ENCODE results near the gene XIST. TPM values are rescaled to one million over a fixed set of nuclear protein-coding genes. Genes with fewer than 3 reads are reported as not detected.

XIST gene
- polyA plus RNA-seq, 1 donor (not counting 4 experiments of a cell fraction or from before 2014, with no cell fraction given) = 199 TPM

- H3K36me3 ChIP-seq (ENCODE audit: control insufficient read depth in 2 of 2, extremely low read depth in 1 of 2, insufficient read depth in 2 of 2, low read length in 2 of 2) = no peaks in the 10 kb centered on the region
- no peaks in the 10 kb centered on the region for H3K27me3 ChIP-seq (ENCODE audit: control insufficient read depth, extremely low read depth, insufficient read depth, low read length)
- FAIRE-seq (no peak), DNase-seq (ENCODE audit: low read depth, low spot score) (no peak)
- no peak overlapping the region for H3K27ac ChIP-seq (ENCODE audit: control insufficient read depth, insufficient read depth, low read length)
- no peak overlapping the region for H3K4me3 ChIP-seq (ENCODE audit: control insufficient read depth in 2 of 3, extremely low read depth in 1 of 3, insufficient read depth in 2 of 3, low read depth in 1 of 3, low read length in 3 of 3)
- H3K9me1 ChIP-seq (ENCODE audit: control insufficient read depth, extremely low read depth, insufficient read depth, low read length) = no peaks in the 10 kb centered on the region
- H3K4me1 ChIP-seq (ENCODE audit: control insufficient read depth, extremely low read depth, insufficient read depth, low read length) = no peaks in the 10 kb centered on the region
- H4K20me1 ChIP-seq (ENCODE audit: control insufficient read depth, extremely low read depth, insufficient read depth, low read length) = no peaks in the 10 kb centered on the region
- no peak overlapping the region for H3K4me2 ChIP-seq (ENCODE audit: control insufficient read depth, extremely low read depth, insufficient read depth, low read depth, low read length)
- H3K9ac ChIP-seq (ENCODE audit: control insufficient read depth, extremely low read depth, insufficient read depth, low read length) = no peak overlapping the region
- no peaks in the 10 kb centered on the region for H3K9me3 ChIP-seq (ENCODE audit: control insufficient read depth, low read depth, low read length)
- dilution Hi-C loops (cut with MboI; ENCODE audit: extremely low pct_ligation_motif_present, low sequenced_read_pairs) = loop anchor here (25.0 kb wide), 1 partner anchor 268 kb away; no protein-coding TSS in a partner anchor
- H3K79me2 ChIP-seq (ENCODE audit: control insufficient read depth, insufficient read depth, low read length) = no peaks in the 10 kb centered on the region
- no peak for TF ChIP-seq CTCF (optimal IDR thresholded peaks at IDR 0.05 in 1 of 3, IDR thresholded peaks at IDR 0.05 in 1 of 3, conservative IDR thresholded peaks at IDR 0.05 in 1 of 3; ENCODE audit: extremely low read depth in 1 of 3, insufficient read depth in 2 of 3, low read length in 3 of 3)
- TF ChIP-seq EZH2 (IDR thresholded peaks at IDR 0.05; ENCODE audit: low read length) = no peak
- H2AFZ ChIP-seq (ENCODE audit: control insufficient read depth, low read length) = no peak overlapping the region
Observed at GRCh38 chrX:73868916-73869315, 16.4 kb upstream of the XIST start.

GRCh38 chrX:73867144-73867543 lies 14.6 kb upstream of the XIST start:
- DNase-seq (ENCODE audit: low read depth, low spot score) = no peak
- Histone ChIP-seq H3K27ac (ENCODE audit: control insufficient read depth, insufficient read depth, low read length) (no peak overlapping the region), H3K4me1 (ENCODE audit: control insufficient read depth, extremely low read depth, insufficient read depth, low read length) (no peaks in the 10 kb centered on the region), H4K20me1 (ENCODE audit: control insufficient read depth, extremely low read depth, insufficient read depth, low read length) (no peaks in the 10 kb centered on the region), H3K9ac (ENCODE audit: control insufficient read depth, extremely low read depth, insufficient read depth, low read length) (no peak overlapping the region), H2AFZ (ENCODE audit: control insufficient read depth, low read length) (no peak overlapping the region), H3K27me3 (ENCODE audit: control insufficient read depth, extremely low read depth, insufficient read depth, low read length) (no peaks in the 10 kb centered on the region), H3K9me1 (ENCODE audit: control insufficient read depth, extremely low read depth, insufficient read depth, low read length) (no peaks in the 10 kb centered on the region), H3K36me3 (ENCODE audit: control insufficient read depth in 2 of 2, extremely low read depth in 1 of 2, insufficient read depth in 2 of 2, low read length in 2 of 2) (no peaks in the 10 kb centered on the region), H3K4me3 (ENCODE audit: control insufficient read depth in 2 of 3, extremely low read depth in 1 of 3, insufficient read depth in 2 of 3, low read depth in 1 of 3, low read length in 3 of 3) (no peak overlapping the region), H3K79me2 (ENCODE audit: control insufficient read depth, insufficient read depth, low read length) (no peaks in the 10 kb centered on the region), H3K9me3 (ENCODE audit: control insufficient read depth, low read depth, low read length) (no peaks in the 10 kb centered on the region), H3K4me2 (ENCODE audit: control insufficient read depth, extremely low read depth, insufficient read depth, low read depth, low read length) (no peak overlapping the region)
- FAIRE-seq = no peak
- dilution Hi-C loops (cut with MboI; ENCODE audit: extremely low pct_ligation_motif_present, low sequenced_read_pairs) = loop anchor here (25.0 kb wide), 1 partner anchor 270 kb away; no protein-coding TSS in a partner anchor
- TF ChIP-seq CTCF (optimal IDR thresholded peaks at IDR 0.05 in 1 of 3, IDR thresholded peaks at IDR 0.05 in 1 of 3, conservative IDR thresholded peaks at IDR 0.05 in 1 of 3; ENCODE audit: extremely low read depth in 1 of 3, insufficient read depth in 2 of 3, low read length in 3 of 3) (no peak), EZH2 (IDR thresholded peaks at IDR 0.05; ENCODE audit: low read length) (no peak)

Data from keratinocyte (primary cell).